Measurements from ENCODE around the gene ARL5B.
A peak's percentile ranks its signal among the peaks of the same experiment; 100 is the strongest.

ARL5B gene

DNA sequence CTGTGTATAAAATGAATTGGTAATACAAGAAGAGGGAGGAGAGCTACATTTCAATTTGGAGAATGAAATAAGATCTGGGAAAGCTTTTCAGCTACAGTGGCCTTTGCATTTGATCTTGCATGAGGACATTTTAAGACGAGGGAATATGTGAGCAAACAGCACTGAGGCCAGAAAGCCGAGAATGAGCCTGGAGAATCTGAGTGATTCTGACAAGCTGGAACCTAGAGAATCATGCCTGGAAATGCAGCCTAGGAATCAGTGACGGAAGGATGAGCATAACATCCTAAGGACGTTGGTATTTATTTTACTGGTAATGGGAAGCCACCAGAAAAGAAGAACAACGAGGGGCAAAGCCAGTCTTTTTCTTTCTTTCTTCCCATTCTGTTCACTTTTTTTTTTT lies 44.3 kb downstream of the ARL5B start:
- no peak for DNase-seq (ENCODE audit: low read depth)

DNA sequence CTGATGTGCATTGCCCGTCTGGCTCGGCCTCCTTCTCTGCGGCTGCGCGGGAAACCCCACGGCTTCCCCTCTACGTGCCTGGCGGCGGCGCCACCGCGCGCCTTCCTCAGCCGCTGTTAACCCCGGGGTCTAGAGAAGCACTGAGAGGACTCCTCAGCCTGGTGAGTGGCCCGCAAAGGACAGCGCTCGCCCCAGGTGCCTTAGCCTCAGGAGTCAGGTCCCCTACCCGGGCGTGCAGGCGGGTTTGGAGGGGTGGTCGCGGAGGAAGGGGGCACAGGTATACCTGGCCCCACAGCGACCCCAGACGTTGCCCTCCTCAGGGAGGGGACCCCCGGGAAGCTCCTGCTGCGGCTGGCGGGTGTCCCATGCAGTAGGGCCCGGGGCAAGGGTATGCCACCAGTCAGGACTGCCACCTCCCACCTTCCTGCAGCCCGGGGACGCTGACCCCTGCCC lies 51.0 kb downstream of the ARL5B start:
- DNase-seq (ENCODE audit: low read depth) = no peak

DNA sequence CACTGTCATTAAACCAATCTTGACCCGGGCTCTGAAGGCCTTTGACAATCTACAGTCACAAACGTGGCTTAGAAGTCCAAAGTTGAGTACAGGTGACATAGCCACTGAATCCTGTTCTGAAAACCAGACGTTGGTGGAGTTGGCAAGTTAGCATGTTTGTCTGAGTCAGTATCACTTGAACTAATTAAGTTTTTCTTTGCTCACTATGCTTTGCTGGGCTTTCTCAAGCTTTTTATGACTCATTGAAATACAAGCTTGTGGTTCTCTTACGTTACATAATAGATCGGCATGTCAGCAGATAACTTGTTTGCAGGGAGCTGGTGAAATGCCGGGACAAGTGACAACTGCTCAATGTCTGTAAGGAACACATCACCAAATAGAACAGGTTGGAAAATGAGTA lies 53.8 kb downstream of the ARL5B start:
- DNase-seq (ENCODE audit: low read depth) = peak; percentile 79

DNA sequence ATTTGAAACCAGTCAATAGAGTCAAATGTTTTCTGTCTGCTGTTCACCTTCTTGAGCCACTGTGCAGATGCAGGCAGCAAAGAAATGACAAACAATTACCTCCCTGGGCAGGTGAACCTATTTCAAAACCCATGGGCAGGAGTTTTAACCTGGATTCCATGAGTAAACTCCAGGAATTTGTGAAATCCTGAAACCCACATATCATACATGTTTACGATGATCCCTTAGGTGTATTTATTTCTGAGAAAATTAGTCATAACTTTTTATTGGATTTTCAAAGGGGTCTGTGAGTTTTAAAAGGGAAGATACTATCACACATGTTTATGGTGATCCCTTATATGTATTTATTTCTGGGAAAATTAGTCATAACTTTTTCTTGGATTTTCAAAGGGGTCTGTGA lies 59.8 kb downstream of the ARL5B start:
- DNase-seq (ENCODE audit: low read depth) = no peak

DNA sequence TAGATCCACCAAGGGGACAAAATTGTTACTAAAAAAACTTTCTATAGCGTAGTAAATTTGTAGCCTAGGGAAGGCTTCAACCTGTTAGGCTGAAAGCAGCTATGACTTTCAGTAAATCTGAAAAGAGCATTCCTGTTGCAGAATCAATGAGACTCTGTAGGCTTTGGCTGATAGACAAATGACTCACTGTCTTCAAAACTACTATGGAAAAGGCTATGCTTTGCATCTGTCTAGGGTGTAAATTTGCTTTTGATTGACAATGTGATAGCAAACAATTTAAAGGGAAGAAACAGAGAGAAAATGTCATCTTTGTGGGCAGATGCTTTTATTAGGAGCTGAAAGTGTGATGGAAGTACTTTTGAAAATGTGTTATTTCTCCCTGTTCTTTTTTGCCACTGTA lies 60.6 kb downstream of the ARL5B start:
- no peak for DNase-seq (ENCODE audit: low read depth)

DNA sequence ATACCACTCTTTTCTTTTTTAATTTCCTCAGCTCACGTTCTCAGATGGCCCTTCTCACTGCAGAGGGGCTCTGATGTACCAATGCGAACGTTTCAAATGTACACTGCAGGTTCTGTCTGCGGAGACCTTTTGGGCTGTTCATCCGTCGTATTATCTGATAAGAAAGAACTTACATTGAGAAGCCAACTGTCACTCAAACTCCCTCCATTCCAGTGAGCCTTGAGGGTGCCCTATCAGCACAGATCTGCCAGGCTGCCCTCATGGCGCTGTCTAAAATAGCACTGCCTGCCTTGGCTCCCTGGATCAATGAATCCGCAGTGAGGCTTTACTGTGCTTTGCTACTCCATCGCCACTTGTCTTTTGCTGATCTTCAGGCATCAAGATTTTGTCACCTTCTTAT lies 61.8 kb downstream of the ARL5B start:
- DNase-seq (ENCODE audit: low read depth) = no peak

DNA sequence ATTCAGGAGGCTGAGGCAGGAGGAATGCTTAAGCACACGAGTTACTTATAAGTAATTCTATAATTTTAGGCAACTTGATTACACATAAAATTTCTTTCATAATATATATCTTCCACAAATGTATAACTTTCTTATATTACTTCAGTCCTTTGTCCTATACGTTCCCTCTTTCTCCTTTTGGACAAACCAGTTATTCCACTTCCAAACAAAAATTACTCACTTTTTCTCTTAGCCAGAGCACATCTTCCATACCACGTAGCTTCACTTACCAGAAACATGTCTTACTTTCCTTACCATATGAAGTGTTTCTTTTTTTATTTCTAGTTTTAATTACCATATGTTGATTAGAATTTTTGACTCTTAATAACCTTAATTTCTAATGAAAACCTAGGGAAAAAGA lies 64.6 kb downstream of the ARL5B start:
- no peak for DNase-seq (ENCODE audit: low read depth)

All from fibroblast of gingiva (primary cell).